Measurements from ENCODE around the gene DPP10.

DPP10 gene

GRCh38 chr2:115427436-115427835 is 985.0 kb downstream of the DPP10 start:
- TF ChIP-seq TAF1 (IDR thresholded peaks at IDR 0.05; ENCODE audit: low read depth) (no peak), TCF12 (IDR thresholded peaks at IDR 0.05; ENCODE audit: low read depth) (no peak), MAX (IDR thresholded peaks at IDR 0.05) (no peak), ZBTB7A (IDR thresholded peaks at IDR 0.05; ENCODE audit: low read depth) (no peak), NFIC (IDR thresholded peaks at IDR 0.05) (no peak), FOXM1 (IDR thresholded peaks at IDR 0.05; ENCODE audit: borderline replicate concordance, low read depth) (no peak), YY1 (IDR thresholded peaks at IDR 0.05; ENCODE audit: low read depth) (no peak), EP300 (IDR thresholded peaks at IDR 0.05; ENCODE audit: borderline replicate concordance) (no peak), RAD21 (IDR thresholded peaks at IDR 0.05; ENCODE audit: low read depth) (no peak), CEBPB (IDR thresholded peaks at IDR 0.05) (no peak), TEAD4 (IDR thresholded peaks at IDR 0.05) (no peak), EGR1 (IDR thresholded peaks at IDR 0.05) (no peak)

- TF ChIP-seq FOXM1 (IDR thresholded peaks at IDR 0.05; ENCODE audit: borderline replicate concordance, low read depth) (no peak), NFIC (IDR thresholded peaks at IDR 0.05) (no peak), EGR1 (IDR thresholded peaks at IDR 0.05) (no peak), TCF12 (IDR thresholded peaks at IDR 0.05; ENCODE audit: low read depth) (no peak), ZBTB7A (IDR thresholded peaks at IDR 0.05; ENCODE audit: low read depth) (no peak), MAX (IDR thresholded peaks at IDR 0.05) (no peak), RAD21 (IDR thresholded peaks at IDR 0.05; ENCODE audit: low read depth) (no peak), REST (IDR thresholded peaks at IDR 0.05; ENCODE audit: low read depth) (no peak), CREB1 (IDR thresholded peaks at IDR 0.05; ENCODE audit: low read depth) (no peak), USF1 (IDR thresholded peaks at IDR 0.05) (no peak), CEBPB (IDR thresholded peaks at IDR 0.05) (no peak), EP300 (IDR thresholded peaks at IDR 0.05; ENCODE audit: borderline replicate concordance) (no peak), TAF1 (IDR thresholded peaks at IDR 0.05; ENCODE audit: low read depth) (no peak), TEAD4 (IDR thresholded peaks at IDR 0.05) (no peak), YY1 (IDR thresholded peaks at IDR 0.05; ENCODE audit: low read depth) (no peak)
Measured at GRCh38 chr2:115443539-115444185, 1001.2 kb downstream of the DPP10 start.

- TF ChIP-seq USF1 (IDR thresholded peaks at IDR 0.05) (no peak), REST (IDR thresholded peaks at IDR 0.05; ENCODE audit: low read depth) (no peak), EGR1 (IDR thresholded peaks at IDR 0.05) (no peak), EP300 (IDR thresholded peaks at IDR 0.05; ENCODE audit: borderline replicate concordance) (no peak), CEBPB (IDR thresholded peaks at IDR 0.05) (no peak), RAD21 (IDR thresholded peaks at IDR 0.05; ENCODE audit: low read depth) (no peak), TAF1 (IDR thresholded peaks at IDR 0.05; ENCODE audit: low read depth) (no peak), TCF12 (IDR thresholded peaks at IDR 0.05; ENCODE audit: low read depth) (no peak), FOXM1 (IDR thresholded peaks at IDR 0.05; ENCODE audit: borderline replicate concordance, low read depth) (no peak), TEAD4 (IDR thresholded peaks at IDR 0.05) (no peak), NFIC (IDR thresholded peaks at IDR 0.05) (no peak), MAX (IDR thresholded peaks at IDR 0.05) (no peak), YY1 (IDR thresholded peaks at IDR 0.05; ENCODE audit: low read depth) (no peak), ZBTB7A (IDR thresholded peaks at IDR 0.05; ENCODE audit: low read depth) (no peak)
Measured at GRCh38 chr2:115460008-115460407, 1017.6 kb downstream of the DPP10 start.

GRCh38 chr2:115480741-115481140 is 1038.3 kb downstream of the DPP10 start:
- no peak for TF ChIP-seq TCF12 (IDR thresholded peaks at IDR 0.05; ENCODE audit: low read depth)

GRCh38 chr2:115481842-115482241 is 1039.4 kb downstream of the DPP10 start:
- TF ChIP-seq EGR1 (IDR thresholded peaks at IDR 0.05), result no peak
- TF ChIP-seq YY1 (IDR thresholded peaks at IDR 0.05; ENCODE audit: low read depth), result no peak
- no peak for TF ChIP-seq FOXM1 (IDR thresholded peaks at IDR 0.05; ENCODE audit: borderline replicate concordance, low read depth)
- TF ChIP-seq TEAD4 (IDR thresholded peaks at IDR 0.05), result no peak
- TF ChIP-seq CREB1 (IDR thresholded peaks at IDR 0.05; ENCODE audit: low read depth), result no peak
- no peak for TF ChIP-seq MAX (IDR thresholded peaks at IDR 0.05)
- no peak for TF ChIP-seq ZBTB7A (IDR thresholded peaks at IDR 0.05; ENCODE audit: low read depth)

All from Ishikawa (cell line).